ENCODE results near the gene OBSL1.
A peak's percentile ranks its signal among the peaks of the same experiment; 100 is the strongest.

Gene OBSL1

GRCh38 chr2:219522111-219523030 lies 49.0 kb downstream of the OBSL1 start:
- TF ChIP-seq CTCF (IDR thresholded peaks at IDR 0.05; ENCODE audit: extremely low read depth, insufficient read depth, missing control alignments) = no peak
- DNase-seq (ENCODE audit: low spot score) = no peak
- in situ Hi-C loops (cut with MboI; ENCODE audit: low pct_unique_long_range_greater_than_20kb, low sequenced_read_pairs, unreplicated experiment) = no loop called here

GRCh38 chr2:219521066-219521880 lies 50.1 kb downstream of the OBSL1 start:
- peak; percentile 42 for TF ChIP-seq CTCF (IDR thresholded peaks at IDR 0.05; ENCODE audit: extremely low read depth, insufficient read depth, missing control alignments)

GRCh38 chr2:219520079-219520478 lies 51.3 kb downstream of the OBSL1 start:
- in situ Hi-C loops (cut with MboI; ENCODE audit: low pct_unique_long_range_greater_than_20kb, low sequenced_read_pairs, unreplicated experiment) = no loop called here
- TF ChIP-seq CTCF (IDR thresholded peaks at IDR 0.05; ENCODE audit: extremely low read depth, insufficient read depth, missing control alignments) = no peak

More at GRCh38 chr2:219521066-219521880, 50.1 kb downstream of the OBSL1 start:
- no peak for DNase-seq (ENCODE audit: low spot score)
- in situ Hi-C loops (cut with MboI; ENCODE audit: low pct_unique_long_range_greater_than_20kb, low sequenced_read_pairs, unreplicated experiment) = no loop called here

GRCh38 chr2:219519526-219519916 lies 51.8 kb downstream of the OBSL1 start:
- no peak for TF ChIP-seq CTCF (IDR thresholded peaks at IDR 0.05; ENCODE audit: extremely low read depth, insufficient read depth, missing control alignments)
- DNase-seq (ENCODE audit: low spot score) = no peak
- in situ Hi-C loops (cut with MboI; ENCODE audit: low pct_unique_long_range_greater_than_20kb, low sequenced_read_pairs, unreplicated experiment) = no loop called here

More at GRCh38 chr2:219520079-219520478, 51.3 kb downstream of the OBSL1 start:
- no peak for DNase-seq (ENCODE audit: low spot score)

GRCh38 chr2:219517954-219518778 lies 53.2 kb downstream of the OBSL1 start:
- in situ Hi-C loops (cut with MboI; ENCODE audit: low pct_unique_long_range_greater_than_20kb, low sequenced_read_pairs, unreplicated experiment) = no loop called here
- no peak for DNase-seq (ENCODE audit: low spot score)
- no peak for TF ChIP-seq CTCF (IDR thresholded peaks at IDR 0.05; ENCODE audit: extremely low read depth, insufficient read depth, missing control alignments)

- in situ Hi-C loops (cut with MboI; ENCODE audit: low pct_unique_long_range_greater_than_20kb, low sequenced_read_pairs, unreplicated experiment) = no loop called here
- TF ChIP-seq CTCF (IDR thresholded peaks at IDR 0.05; ENCODE audit: extremely low read depth, insufficient read depth, missing control alignments) = no peak
- DNase-seq (ENCODE audit: low spot score) = no peak
Measured at GRCh38 chr2:219516888-219517287, 54.5 kb downstream of the OBSL1 start.
